Osteoblast (primary cell): ENCODE results near the gene BMP8B. TPM values are rescaled to one million over a fixed set of nuclear protein-coding genes. Genes with fewer than 3 reads are reported as not detected.
A peak's percentile ranks its signal among the peaks of the same experiment; 100 is the strongest.
"Not testable (repeated sequence)": the region's sequence is repeated elsewhere in the genome, so short reads cannot be mapped to it uniquely, and the experiment has no call there.

Source experiments
- DNase-seq: peaks from one replicate; pipeline ENCODE4 v3.0.0; 2011; ENCODE audit warnings: low spot score, mixed read lengths; ENCODE audit not compliant: insufficient read length; ENCODE audit errors: missing footprints
- H2AFZ ChIP-seq: 2 replicates; pipeline ENCODE4 v1.6.0; 2011; ENCODE audit warnings: mild to moderate bottlenecking, low read length
- H3K27ac ChIP-seq: 2 replicates; pipeline ENCODE4 v1.5.1; 2011; ENCODE audit warnings: mild to moderate bottlenecking, low read depth, low read length, moderate library complexity
- H3K27me3 ChIP-seq: 2 replicates; pipeline ENCODE4 v1.6.0; 2012; ENCODE audit warnings: mild to moderate bottlenecking, control low read depth, inconsistent platforms, low read length, moderate library complexity; ENCODE audit not compliant: insufficient read depth
- H3K36me3 ChIP-seq: 2 replicates; pipeline ENCODE4 v1.5.1; 2011; ENCODE audit warnings: mild to moderate bottlenecking, low read length, control low read depth, moderate library complexity; ENCODE audit not compliant: insufficient read depth
- H3K4me1 ChIP-seq: 2 replicates; pipeline ENCODE4 v1.5.1; 2011; ENCODE audit warnings: mild to moderate bottlenecking, low read length, control low read depth, moderate library complexity; ENCODE audit not compliant: insufficient read depth
- H3K4me2 ChIP-seq: 2 replicates; pipeline ENCODE4 v1.6.0; 2011; ENCODE audit warnings: mild to moderate bottlenecking, low read length; ENCODE audit not compliant: insufficient read depth
- H3K4me3 ChIP-seq: fragments of 200-600 bp; sonication (generic); 3 replicates; pipeline ENCODE4 v1.5.1; 2012; ENCODE audit warnings: mild to moderate bottlenecking, low read length, inconsistent platforms; ENCODE audit not compliant: insufficient read depth
- H3K79me2 ChIP-seq: 2 replicates; pipeline ENCODE4 v1.6.0; 2012; ENCODE audit warnings: mild to moderate bottlenecking, low read length, control low read depth, inconsistent platforms; ENCODE audit not compliant: insufficient read depth
- H3K9me3 ChIP-seq: 2 replicates; pipeline ENCODE4 v1.5.1; 2011; ENCODE audit warnings: low read depth, low read length, control low read depth
- H4K20me1 ChIP-seq: 2 replicates; pipeline ENCODE4 v1.6.0; 2012; ENCODE audit warnings: mild to moderate bottlenecking, low read length, control low read depth; ENCODE audit not compliant: insufficient read depth
- total RNA-seq: library from RNA; depleted of rRNA; stranded (reverse); fragments of >200 nt; gene quantifications from 2 replicates; pipeline ENCODE4 v1.2.3, GENCODE V29; 2012
- TF ChIP-seq, protein P1 (sequence below): IDR thresholded peaks from 2 replicates; pipeline ENCODE4 v1.5.1; 2011; ENCODE audit warnings: mild to moderate bottlenecking, low read depth, low read length, moderate library complexity; ENCODE audit errors: extremely low read depth

BMP8B gene
- total RNA-seq, 1 donor, result 0.36 TPM

GRCh38 chr1:39777306-39777705 is 11.4 kb downstream of the BMP8B start:
- DNase-seq, result no peak
- no peaks in the 10 kb centered on the region for H3K36me3 ChIP-seq
- no peak overlapping the region for H3K4me3 ChIP-seq
- peaks cover 2% of the 10 kb centered on the region for H3K4me1 ChIP-seq
- no peaks in the 10 kb centered on the region for H3K9me3 ChIP-seq
- TF ChIP-seq, protein P1, sequence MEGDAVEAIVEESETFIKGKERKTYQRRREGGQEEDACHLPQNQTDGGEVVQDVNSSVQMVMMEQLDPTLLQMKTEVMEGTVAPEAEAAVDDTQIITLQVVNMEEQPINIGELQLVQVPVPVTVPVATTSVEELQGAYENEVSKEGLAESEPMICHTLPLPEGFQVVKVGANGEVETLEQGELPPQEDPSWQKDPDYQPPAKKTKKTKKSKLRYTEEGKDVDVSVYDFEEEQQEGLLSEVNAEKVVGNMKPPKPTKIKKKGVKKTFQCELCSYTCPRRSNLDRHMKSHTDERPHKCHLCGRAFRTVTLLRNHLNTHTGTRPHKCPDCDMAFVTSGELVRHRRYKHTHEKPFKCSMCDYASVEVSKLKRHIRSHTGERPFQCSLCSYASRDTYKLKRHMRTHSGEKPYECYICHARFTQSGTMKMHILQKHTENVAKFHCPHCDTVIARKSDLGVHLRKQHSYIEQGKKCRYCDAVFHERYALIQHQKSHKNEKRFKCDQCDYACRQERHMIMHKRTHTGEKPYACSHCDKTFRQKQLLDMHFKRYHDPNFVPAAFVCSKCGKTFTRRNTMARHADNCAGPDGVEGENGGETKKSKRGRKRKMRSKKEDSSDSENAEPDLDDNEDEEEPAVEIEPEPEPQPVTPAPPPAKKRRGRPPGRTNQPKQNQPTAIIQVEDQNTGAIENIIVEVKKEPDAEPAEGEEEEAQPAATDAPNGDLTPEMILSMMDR, result no peak
- H2AFZ ChIP-seq, result no peak overlapping the region
- H3K27ac ChIP-seq, result no peak overlapping the region
- peaks cover 7% of the 10 kb centered on the region for H3K27me3 ChIP-seq
- no peaks in the 10 kb centered on the region for H3K79me2 ChIP-seq
- no peaks in the 10 kb centered on the region for H4K20me1 ChIP-seq
- no peak overlapping the region for H3K4me2 ChIP-seq

DNA sequence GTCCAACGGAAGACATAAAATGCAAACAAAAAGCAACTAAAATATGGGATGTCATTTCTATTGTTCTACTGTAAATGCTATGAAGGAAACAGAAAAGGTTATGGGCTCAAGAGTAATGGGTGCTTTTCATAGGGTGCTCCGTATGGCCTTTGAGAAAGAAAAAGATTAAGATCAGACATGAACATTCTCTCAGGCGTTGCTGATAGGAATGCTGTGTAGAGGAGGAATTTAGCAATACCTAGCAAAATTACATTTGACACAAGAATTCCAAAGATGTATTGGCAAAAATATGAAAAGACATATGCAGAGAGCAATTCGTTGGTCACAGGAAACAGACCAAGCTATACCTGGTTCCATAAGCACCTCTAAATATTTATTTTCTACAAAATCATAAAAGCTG is 11.8 kb downstream of the BMP8B start:
- H3K27me3 ChIP-seq, result peaks cover 7% of the 10 kb centered on the region

DNA sequence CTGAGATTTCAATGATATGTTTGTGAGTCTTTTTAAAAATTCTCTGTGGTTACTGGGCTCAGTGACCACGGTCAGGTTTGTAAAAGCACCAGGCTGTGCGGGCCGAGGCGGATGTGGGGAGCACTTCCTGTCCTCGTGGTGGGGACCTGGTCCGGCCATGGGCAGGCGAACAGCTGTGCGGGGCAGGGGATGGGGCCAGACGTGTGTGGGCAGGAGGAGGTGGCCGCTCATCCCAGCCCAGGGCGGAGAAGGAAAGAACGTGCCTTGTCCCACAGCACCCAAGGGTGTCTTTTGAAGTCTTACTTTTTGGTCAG is 12.3 kb downstream of the BMP8B start:
- Histone ChIP-seq H3K79me2 (no peaks in the 10 kb centered on the region), H3K27me3 (peaks cover 7% of the 10 kb centered on the region), H3K4me1 (peaks cover 2% of the 10 kb centered on the region), H3K27ac (no peak overlapping the region), H4K20me1 (no peaks in the 10 kb centered on the region), H3K9me3 (no peaks in the 10 kb centered on the region), H3K4me3 (no peak overlapping the region), H2AFZ (peak overlapping the region; percentile 78), H3K36me3 (no peaks in the 10 kb centered on the region), H3K4me2 (peak overlapping the region; percentile 32)
- TF ChIP-seq, protein P1, result no peak
- peak; percentile 90 for DNase-seq

More for the DNA sequence above, 11.8 kb downstream of the BMP8B start:
- no peaks in the 10 kb centered on the region for H3K79me2 ChIP-seq
- H3K9me3 ChIP-seq, result no peaks in the 10 kb centered on the region
- H3K36me3 ChIP-seq, result no peaks in the 10 kb centered on the region
- TF ChIP-seq, protein P1, result no peak
- H3K4me3 ChIP-seq, result no peak overlapping the region
- peaks cover 2% of the 10 kb centered on the region for H3K4me1 ChIP-seq
- no peak overlapping the region for H3K4me2 ChIP-seq
- peak; percentile 65 for DNase-seq
- no peaks in the 10 kb centered on the region for H4K20me1 ChIP-seq
- no peak overlapping the region for H3K27ac ChIP-seq
- H2AFZ ChIP-seq, result no peak overlapping the region

DNA sequence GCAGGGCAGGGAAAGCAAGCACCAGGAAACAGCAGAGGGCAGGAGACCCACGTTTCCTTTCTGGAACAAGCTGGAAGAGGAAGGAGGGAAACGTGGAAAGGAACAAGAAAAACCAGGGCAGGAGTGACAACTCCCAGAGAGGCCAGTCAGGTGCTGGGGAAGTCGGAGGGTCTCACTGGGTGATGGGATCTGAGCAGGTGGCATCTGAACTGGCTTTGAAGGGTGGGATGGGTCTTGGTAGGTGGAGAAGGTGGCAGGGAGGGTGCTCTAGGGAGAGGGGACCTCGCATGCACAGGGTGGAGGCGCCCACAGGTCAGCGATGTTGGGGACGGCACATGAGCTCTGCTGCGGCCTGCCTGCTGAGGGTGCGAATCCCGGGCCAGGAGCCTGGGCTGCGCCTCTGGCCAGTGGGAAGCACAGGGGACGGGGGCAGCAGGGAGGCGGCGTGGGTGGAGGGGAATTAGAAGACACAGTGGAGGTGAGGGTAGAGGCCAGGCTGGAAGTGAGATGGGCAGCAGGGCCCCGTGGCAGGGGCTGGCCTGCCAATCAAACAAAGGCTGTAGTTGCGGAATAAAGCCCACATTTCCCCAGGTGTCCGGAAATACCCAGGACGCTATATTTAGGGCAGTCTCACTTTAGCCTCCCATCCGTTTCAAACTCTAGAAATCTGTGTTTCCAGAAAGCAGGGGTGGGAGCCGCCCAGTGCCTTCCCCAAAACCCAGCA is 12.8 kb downstream of the BMP8B start:
- peak overlapping the region; percentile 32 for H3K4me2 ChIP-seq
- peak overlapping the region; percentile 78 for H2AFZ ChIP-seq
- not testable (repeated sequence) for H3K79me2 ChIP-seq

DNA sequence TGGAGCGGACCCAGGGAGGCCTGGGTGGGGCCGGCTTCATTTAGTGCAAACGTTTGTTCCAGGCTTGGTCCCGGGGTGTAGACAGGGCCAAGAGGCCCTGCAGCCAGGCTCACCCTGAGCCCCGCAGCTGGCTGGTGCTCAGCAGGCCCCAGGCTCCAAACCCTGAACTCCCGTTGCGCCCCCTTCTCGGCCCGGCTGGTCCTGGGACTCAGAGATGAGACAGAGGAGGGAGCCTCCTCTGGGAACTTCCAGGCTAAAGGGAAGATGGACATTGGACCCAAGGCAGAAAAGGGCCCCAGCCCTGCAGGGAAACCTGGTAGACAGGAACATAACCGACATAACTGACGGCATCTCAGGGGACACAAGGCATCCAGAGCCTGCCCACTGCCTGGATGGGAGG is 13.5 kb downstream of the BMP8B start:
- not testable (repeated sequence) for H3K27me3 ChIP-seq, H3K36me3 ChIP-seq, H3K4me3 ChIP-seq, H3K79me2 ChIP-seq, H3K4me2 ChIP-seq, H3K4me1 ChIP-seq, H4K20me1 ChIP-seq, H2AFZ ChIP-seq, H3K9me3 ChIP-seq, H3K27ac ChIP-seq
- DNase-seq, result peak; percentile 68

More for the DNA sequence above, 12.8 kb downstream of the BMP8B start:
- H3K36me3 ChIP-seq, H4K20me1 ChIP-seq, H3K27me3 ChIP-seq, H3K4me3 ChIP-seq, H3K9me3 ChIP-seq, DNase-seq, H3K27ac ChIP-seq, H3K4me1 ChIP-seq: not testable (repeated sequence)

DNA sequence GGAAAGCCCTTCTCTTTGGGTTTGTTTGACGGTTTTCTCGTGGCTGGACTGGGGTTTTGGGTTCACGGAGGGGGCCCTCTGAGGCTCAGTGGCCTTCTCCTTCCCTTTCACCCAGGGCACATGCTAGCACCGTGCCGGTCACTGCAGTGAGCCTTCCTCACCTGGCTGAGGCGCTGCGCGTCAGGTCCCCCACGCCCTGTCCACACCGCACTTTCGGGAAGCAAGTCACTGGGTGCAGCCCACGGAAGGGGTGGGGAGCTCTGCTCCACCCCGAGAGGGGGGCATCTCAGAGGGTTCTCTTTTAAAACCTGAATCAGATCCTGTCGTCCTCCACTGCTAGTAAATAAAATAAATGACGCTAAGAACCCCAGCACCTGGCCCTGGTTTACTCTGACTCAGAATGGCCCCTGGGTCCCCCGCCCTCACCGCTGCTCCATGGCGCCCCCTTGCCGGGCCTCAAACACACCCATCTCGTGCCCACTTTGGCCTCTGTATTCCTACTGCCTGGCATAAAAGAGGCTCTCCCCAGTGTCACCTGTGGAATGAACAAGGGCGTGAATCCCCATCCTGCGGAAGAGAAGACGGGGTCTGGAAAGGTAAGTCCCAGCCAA is 15.2 kb downstream of the BMP8B start:
- H3K4me3 ChIP-seq, H3K9me3 ChIP-seq, H3K4me2 ChIP-seq, H3K36me3 ChIP-seq, H4K20me1 ChIP-seq, H3K79me2 ChIP-seq, H2AFZ ChIP-seq, H3K4me1 ChIP-seq, H3K27ac ChIP-seq, H3K27me3 ChIP-seq, DNase-seq: not testable (repeated sequence)
